ENCODE measurements around the gene UGT3A2.

- no peak for TF ChIP-seq POLR2A (IDR thresholded peaks at IDR 0.05)
- TF ChIP-seq, protein P1, sequence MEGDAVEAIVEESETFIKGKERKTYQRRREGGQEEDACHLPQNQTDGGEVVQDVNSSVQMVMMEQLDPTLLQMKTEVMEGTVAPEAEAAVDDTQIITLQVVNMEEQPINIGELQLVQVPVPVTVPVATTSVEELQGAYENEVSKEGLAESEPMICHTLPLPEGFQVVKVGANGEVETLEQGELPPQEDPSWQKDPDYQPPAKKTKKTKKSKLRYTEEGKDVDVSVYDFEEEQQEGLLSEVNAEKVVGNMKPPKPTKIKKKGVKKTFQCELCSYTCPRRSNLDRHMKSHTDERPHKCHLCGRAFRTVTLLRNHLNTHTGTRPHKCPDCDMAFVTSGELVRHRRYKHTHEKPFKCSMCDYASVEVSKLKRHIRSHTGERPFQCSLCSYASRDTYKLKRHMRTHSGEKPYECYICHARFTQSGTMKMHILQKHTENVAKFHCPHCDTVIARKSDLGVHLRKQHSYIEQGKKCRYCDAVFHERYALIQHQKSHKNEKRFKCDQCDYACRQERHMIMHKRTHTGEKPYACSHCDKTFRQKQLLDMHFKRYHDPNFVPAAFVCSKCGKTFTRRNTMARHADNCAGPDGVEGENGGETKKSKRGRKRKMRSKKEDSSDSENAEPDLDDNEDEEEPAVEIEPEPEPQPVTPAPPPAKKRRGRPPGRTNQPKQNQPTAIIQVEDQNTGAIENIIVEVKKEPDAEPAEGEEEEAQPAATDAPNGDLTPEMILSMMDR (IDR thresholded peaks at IDR 0.05), result no peak
Measured at GRCh38 chr5:36066540-36067210, at the start of gene UGT3A2.

Measured in Peyer's patch (tissue), 4 donors.